H1 (cell line): ENCODE data around the gene CALM3. TPM values are rescaled to one million over a fixed set of nuclear protein-coding genes. Genes with fewer than 3 reads are reported as not detected.

ENCODE experiments used
- CTCF ChIA-PET: fragments of 300-600 bp; sonication (Branson Sonifier 250); formaldehyde crosslinking; loops from one replicate; lab custom pipeline; 2021; ENCODE audit not compliant: partially characterized antibody; lab: Charles Lee
- POLR2A ChIA-PET: fragments of 300-600 bp; sonication (Branson Sonifier 250); formaldehyde crosslinking; loops from one replicate; lab custom pipeline; 2021; ENCODE audit warnings: inconsistent platforms; ENCODE audit not compliant: partially characterized antibody; lab: Charles Lee
- DNase-seq, 2 experiments: peaks; one replicate each; pipeline versions ENCODE4 v3.0.0 to v3.0.0-alpha.2; 2010 to 2022; ENCODE audit warnings: low spot score in 2 of 2, low read depth in 1 of 2, mixed read lengths in 1 of 2
- FAIRE-seq: peaks from 2 replicates; lab custom pipeline; 2011; peaks lifted over from hg19 to GRCh38; lab: Jason Lieb, UNC
- H2AFZ ChIP-seq: 2 replicates; pipeline ENCODE4 v1.8.1; 2012; ENCODE audit warnings: low read length, inconsistent platforms
- H2AK5ac ChIP-seq: 2 replicates; pipeline ENCODE4 v1.6.1; 2013; ENCODE audit warnings: low read depth, low read length
- H2BK120ac ChIP-seq: replicated peaks from 2 replicates; pipeline ENCODE3; 2013; ENCODE audit warnings: low read depth, low read length, inconsistent platforms
- H2BK12ac ChIP-seq: 2 replicates; pipeline ENCODE4 v1.6.1; 2013; ENCODE audit warnings: low read depth, low read length
- H2BK15ac ChIP-seq: 2 replicates; pipeline ENCODE4 v1.6.1; 2013; ENCODE audit warnings: low read length
- H2BK20ac ChIP-seq: 2 replicates; pipeline ENCODE4 v1.6.1; 2013; ENCODE audit warnings: low read length
- H2BK5ac ChIP-seq: 2 replicates; pipeline ENCODE4 v1.6.1; 2013; ENCODE audit warnings: low read depth, low read length
- H3K14ac ChIP-seq: 2 replicates; pipeline ENCODE4 v1.6.1; 2013; ENCODE audit warnings: inconsistent platforms; ENCODE audit not compliant: insufficient read length
- H3K18ac ChIP-seq: 2 replicates; pipeline ENCODE4 v1.6.1; 2013; ENCODE audit warnings: low read length; ENCODE audit errors: extremely low read depth
- H3K23ac ChIP-seq: 2 replicates; pipeline ENCODE4 v1.6.1; 2013; ENCODE audit warnings: inconsistent platforms; ENCODE audit not compliant: insufficient read length
- H3K23me2 ChIP-seq: 2 replicates; pipeline ENCODE4 v1.6.1; 2013; ENCODE audit warnings: low read depth, low read length
- H3K27ac ChIP-seq: 2 replicates; pipeline ENCODE4 v1.6.1; 2011; ENCODE audit warnings: low read depth, low read length, inconsistent platforms
- H3K27me3 ChIP-seq, 4 experiments: replicated peaks in 1 of 4; 1 replicate in 1 of 4; 2 replicates in 3 of 4; pipeline versions ENCODE4 v1.6.1 to v1.8.1; 2011 to 2013; ENCODE audit warnings: low read length in 3 of 4, mild to moderate bottlenecking in 3 of 4, inconsistent platforms in 2 of 4, mixed read lengths in 2 of 4, moderate library complexity in 1 of 4; ENCODE audit not compliant: control insufficient read depth in 3 of 4, insufficient read depth in 3 of 4; ENCODE audit errors: extremely low read depth in 1 of 4
- H3K36me3 ChIP-seq, 4 experiments: 2 replicates each; pipeline versions ENCODE4 v1.6.1 to v1.8.1; 2011 to 2013; ENCODE audit warnings: mild to moderate bottlenecking in 4 of 4, low read length in 3 of 4, moderate library complexity in 2 of 4, control low read depth in 1 of 4, inconsistent platforms in 1 of 4; ENCODE audit not compliant: insufficient read depth in 4 of 4, control insufficient read depth in 2 of 4
- H3K4ac ChIP-seq: replicated peaks from 2 replicates; pipeline ENCODE3; 2013; ENCODE audit warnings: low read length, low read depth, mixed read lengths, inconsistent platforms; ENCODE audit not compliant: insufficient read length
- H3K4me1 ChIP-seq, 4 experiments: replicated peaks in 1 of 4; 1 replicate in 1 of 4; 2 replicates in 3 of 4; pipeline versions ENCODE4 v1.6.1 to v1.8.1; 2011 to 2013; ENCODE audit warnings: low read length in 3 of 4, inconsistent platforms in 2 of 4, mixed read lengths in 1 of 4; ENCODE audit not compliant: insufficient read depth in 4 of 4, control insufficient read depth in 3 of 4
- H3K4me2 ChIP-seq, 2 experiments: 2 replicates each; pipeline versions ENCODE4 v1.6.1 to v1.8.1; 2011 to 2013; ENCODE audit warnings: low read depth in 2 of 2, low read length in 2 of 2, control low read depth in 1 of 2, inconsistent platforms in 1 of 2, mild to moderate bottlenecking in 1 of 2; ENCODE audit not compliant: insufficient read depth in 1 of 2
- H3K4me3 ChIP-seq, 4 experiments: fragments of 200-600, 300-600 bp in 1 of 4; sonication (generic), shearing (Covaris generic), sonication (Bioruptor Twin) in 1 of 4; 2 replicates each; pipeline versions ENCODE4 v1.5.1 to v1.8.1; 2011 to 2016; ENCODE audit warnings: low read length in 4 of 4, low read depth in 3 of 4, control low read depth in 2 of 4, inconsistent platforms in 2 of 4, mild to moderate bottlenecking in 2 of 4, mixed read lengths in 1 of 4, moderate library complexity in 1 of 4; ENCODE audit not compliant: insufficient read depth in 2 of 4; ENCODE audit errors: extremely low read depth in 1 of 4
- H3K56ac ChIP-seq: replicated peaks from 2 replicates; pipeline ENCODE3; 2013; ENCODE audit warnings: low read depth, mild to moderate bottlenecking, mixed read lengths, low read length, inconsistent platforms; ENCODE audit not compliant: insufficient read length
- H3K79me1 ChIP-seq: 2 replicates; pipeline ENCODE4 v1.6.1; 2013; ENCODE audit warnings: low read depth, low read length, control low read depth
- H3K79me2 ChIP-seq, 2 experiments: 2 replicates each; pipeline versions ENCODE4 v1.6.1 to v1.8.1; 2012 to 2013; ENCODE audit warnings: low read length in 2 of 2, mild to moderate bottlenecking in 2 of 2, inconsistent platforms in 1 of 2; ENCODE audit not compliant: insufficient read depth in 2 of 2, control insufficient read depth in 1 of 2
- H3K9ac ChIP-seq, 4 experiments: replicated peaks in 1 of 4; 1 replicate in 1 of 4; 2 replicates in 3 of 4; pipeline versions ENCODE4 v1.6.1 to v1.8.1; 2011 to 2013; ENCODE audit warnings: low read depth in 3 of 4, low read length in 3 of 4, control low read depth in 2 of 4, mild to moderate bottlenecking in 2 of 4, moderate library complexity in 2 of 4, inconsistent platforms in 1 of 4; ENCODE audit errors: extremely low read depth in 1 of 4
- H3K9me3 ChIP-seq, 2 experiments: 2 replicates each; pipeline versions ENCODE4 v1.6.1 to v1.8.1; 2012 to 2013; ENCODE audit warnings: mild to moderate bottlenecking in 2 of 2, moderate library complexity in 2 of 2, control low read depth in 1 of 2, inconsistent platforms in 1 of 2, low read depth in 1 of 2, low read length in 1 of 2, mixed read lengths in 1 of 2; ENCODE audit not compliant: insufficient read depth in 2 of 2
- H4K20me1 ChIP-seq, 2 experiments: replicated peaks in 1 of 2; 2 replicates each; pipeline versions ENCODE3 to v1.8.1; 2011 to 2013; ENCODE audit warnings: inconsistent platforms in 2 of 2, low read length in 2 of 2, mild to moderate bottlenecking in 1 of 2; ENCODE audit not compliant: insufficient read depth in 2 of 2, control insufficient read depth in 1 of 2
- H4K5ac ChIP-seq: 2 replicates; pipeline ENCODE4 v1.6.1; 2013; ENCODE audit warnings: low read length, low read depth, mixed read lengths, inconsistent platforms; ENCODE audit not compliant: insufficient read length
- H4K8ac ChIP-seq: 2 replicates; pipeline ENCODE4 v1.8.0; 2013; ENCODE audit warnings: mild to moderate bottlenecking, moderate library complexity, low read length, inconsistent platforms; ENCODE audit not compliant: insufficient read depth; ENCODE audit errors: extremely low read depth
- H4K91ac ChIP-seq: replicated peaks from 2 replicates; pipeline ENCODE3; 2013; ENCODE audit warnings: low read length, mixed read lengths, inconsistent platforms; ENCODE audit not compliant: insufficient read length
- CHD1 ChIP-seq: IDR thresholded peaks from 2 replicates; pipeline ENCODE4 v1.6.1; 2012; ENCODE audit warnings: low read depth, low read length, improper control_type of control experiment
- KDM4A ChIP-seq: IDR thresholded peaks from one replicate; pipeline ENCODE4 v1.7.1; 2012; ENCODE audit warnings: low read depth, mild to moderate bottlenecking, moderate library complexity, low read length, inconsistent platforms; ENCODE audit not compliant: severe bottlenecking
- PHF8 ChIP-seq: fragments of 200-600 bp; sonication (generic); conservative IDR thresholded peaks from 2 replicates; pipeline ENCODE4 v1.7.1; 2012; ENCODE audit warnings: low read depth, mild to moderate bottlenecking, inconsistent platforms, low read length, moderate library complexity
- POLR2AphosphoS5 ChIP-seq: IDR thresholded peaks from 2 replicates; pipeline ENCODE4 v1.6.1; 2011; ENCODE audit warnings: low read depth, low read length
- YY1 ChIP-seq: IDR thresholded peaks from 2 replicates; pipeline ENCODE4 v1.6.1; 2011; ENCODE audit warnings: low read depth, mild to moderate bottlenecking, low read length
- WGBS, 2 experiments: shearing (Covaris generic) in 1 of 2; methylation state at CpG; one replicate each; pipeline versions ENCODE4 v1.1.6 to v1.1.7; 2013 to 2015; ENCODE audit warnings: low lambda C conversion rate in 2 of 2, mixed read lengths in 2 of 2, inconsistent platforms in 1 of 2, low coverage in 1 of 2, missing lambda C conversion rate in 1 of 2; ENCODE audit not compliant: insufficient replicate concordance in 2 of 2, insufficient coverage in 1 of 2, insufficient read length in 1 of 2; ENCODE audit errors: extremely low coverage in 1 of 2, missing lambda C conversion rate in 1 of 2; 5-methylcytosine and 5-hydroxymethylcytosine counted together
- polyA plus RNA-seq, 7 experiments: library from polyadenylated mRNA; depleted of rRNA in 3 of 7; stranded (reverse) in 5 of 7; unstranded in 2 of 7; fragments of >200 nt in 5 of 7; fragments of 200-250 nt in 2 of 7; gene quantifications; 1 replicate in 5 of 7; 2 replicates in 1 of 7; 4 replicates in 1 of 7; pipeline versions ENCODE4 v1.2.1 to v1.2.3, GENCODE V29; 2011 to 2013; ENCODE audit warnings: missing spikeins in 2 of 7, mixed read lengths in 2 of 7
- total RNA-seq: library from RNA; stranded (reverse); fragmentation: NEBNext Ultra II Directional; extraction: Animal tissue kit (Norgen Biotek cat#: 25700); gene quantifications from 2 replicates; pipeline ENCODE4 v1.2.1, GENCODE V29; 2021

Gene CALM3
- total and polyA plus RNA-seq, 2 of the 8 experiments (the other 6 are each of a cell fraction or from before 2014, with no cell fraction given), result 315 to 326 TPM

DNA sequence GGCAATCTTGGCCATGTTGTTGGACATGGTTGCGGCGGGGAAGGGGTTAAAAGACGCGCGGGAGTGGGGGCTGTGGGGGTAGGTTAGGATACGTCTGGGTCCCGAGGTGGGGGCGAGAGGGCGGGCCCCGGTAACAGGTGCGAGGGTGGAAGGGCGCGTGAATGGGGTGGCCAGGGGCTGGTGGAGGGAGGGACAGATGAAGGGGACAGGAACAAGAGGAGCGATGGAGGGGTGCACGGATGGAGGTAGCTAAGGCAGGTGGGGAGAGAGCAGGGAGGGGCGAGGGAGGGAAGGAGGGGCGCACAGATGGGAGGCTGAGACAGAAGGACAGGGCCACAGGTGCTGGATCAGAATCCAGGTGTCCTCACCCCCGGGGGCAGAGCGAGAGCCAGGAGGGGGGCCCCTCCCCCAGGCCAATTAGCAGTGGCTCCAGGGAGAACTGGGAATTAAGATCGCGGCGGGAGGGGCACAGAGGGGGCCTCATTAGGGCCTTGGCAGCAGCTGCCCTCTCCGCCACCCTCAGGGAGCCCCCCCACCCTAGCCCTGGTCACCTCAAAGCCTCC is 33.6 kb downstream of the CALM3 start:
- Histone ChIP-seq H3K4me3 (peak overlapping the region; percentile 47 to 97 (median 58)), H3K23ac (no peak overlapping the region), H3K27me3 (peaks cover 5 to 50% (median 42%) of the 10 kb centered on the region in 4 experiments), H3K9me3 (no peaks in the 10 kb centered on the region), H2BK12ac (no peak overlapping the region), H3K27ac (no peak overlapping the region), H2AK5ac (no peak overlapping the region), H2BK15ac (no peak overlapping the region), H2AFZ (no peak overlapping the region), H3K9ac (no peak overlapping the region), H2BK20ac (no peak overlapping the region), H3K18ac (peak overlapping the region; percentile 48; the same call in 1 of the 2 replicates), H3K14ac (no peak overlapping the region), H3K56ac (no peak overlapping the region), H3K79me1 (no peaks in the 10 kb centered on the region; the same call in 1 of the 2 replicates), H4K8ac (no peak overlapping the region), H3K36me3 (no peaks in the 10 kb centered on the region), H4K20me1 (peaks cover 0 to 11% of the 10 kb centered on the region in 2 experiments), H4K5ac (no peak overlapping the region), H3K4me1 (peaks cover 0 to 25% (median 16%) of the 10 kb centered on the region in 4 experiments; a peak in 6 of 7 replicates), H2BK120ac (no peak overlapping the region), H3K4ac (no peak overlapping the region), H3K4me2 (peak overlapping the region; percentile 82 to 87), H3K79me2 (no peaks in the 10 kb centered on the region), H4K91ac (no peak overlapping the region), H3K23me2 (peaks cover 23% of the 10 kb centered on the region), H2BK5ac (no peak overlapping the region)
- FAIRE-seq, result no peak
- CTCF ChIA-PET, result interaction anchor here (0.6 to 15.3 kb wide), 3 partner anchors 18 to 367 kb away, joined by 6 to 309 read pairs (median 56); partner anchors contain the start of gene DACT3
- TF ChIP-seq PHF8 (0 out of 2 replicates have a peak, but pooled peaks have one; percentile 33), CHD1 (no peak), YY1 (0 out of 2 replicates have a peak, but pooled peaks have one; percentile 11), POLR2AphosphoS5 (no peak), KDM4A (peak; percentile 48)
- POLR2A ChIA-PET, result interaction anchor here (1.3 to 1.4 kb wide), 2 partner anchors 24 to 25 kb away, joined by 3 to 4 read pairs; no protein-coding TSS in a partner anchor
- 11% methylated on average over 8 of the region's 23 CpGs; no CpG with 5 or more reads in 1 of the 2 experiments for WGBS, 2 experiments
- DNase-seq, result no peak
